Transverse colon (tissue), 3 donors: ENCODE data around the gene OR6A2.

Experiments
- EP300 ChIP-seq: sonication (generic); formaldehyde crosslinking; IDR thresholded peaks from one replicate; pipeline ENCODE4 v1.6.1; 2017; ENCODE audit warnings: antibody characterized with exemption, low read depth
- POLR2A ChIP-seq: fragments of 450-650 bp; IDR thresholded peaks from one replicate; pipeline ENCODE4 v1.6.1; 2016; ENCODE audit warnings: antibody characterized with exemption, mild to moderate bottlenecking, moderate library complexity
- TF ChIP-seq, protein P1 (sequence below), 5 experiments: fragments of 200-600 bp in 3 of 5; fragments of 450-650 bp in 2 of 5; sonication (generic) in 3 of 5; IDR thresholded peaks; 1 replicate in 2 of 5; 2 replicates in 3 of 5; pipeline ENCODE4 v1.5.1; 2016 to 2017; ENCODE audit warnings: antibody characterized with exemption in 5 of 5, inconsistent platforms in 3 of 5, mild to moderate bottlenecking in 2 of 5, moderate library complexity in 1 of 5

DNA sequence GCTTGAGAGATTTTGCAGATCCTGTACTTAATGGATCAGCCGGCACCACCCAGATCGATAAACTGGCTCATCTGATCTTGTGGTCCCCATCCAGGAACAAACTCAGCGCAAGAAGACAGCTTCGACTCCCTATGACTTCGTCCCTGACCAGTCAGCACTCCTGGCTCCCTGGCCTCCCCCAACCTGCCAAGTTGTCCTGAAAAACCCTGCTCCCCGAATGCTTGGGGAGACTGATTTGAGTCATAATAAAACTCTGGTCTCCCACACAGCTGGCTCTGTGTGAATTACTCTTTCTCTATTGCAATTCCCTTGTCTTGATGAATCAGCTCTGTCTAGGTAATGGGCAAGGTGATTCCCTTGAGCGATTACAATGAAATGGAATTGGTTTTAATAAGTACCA lies 57.2 kb downstream of the OR6A2 start:
- TF ChIP-seq POLR2A = no peak
- TF ChIP-seq, protein P1, sequence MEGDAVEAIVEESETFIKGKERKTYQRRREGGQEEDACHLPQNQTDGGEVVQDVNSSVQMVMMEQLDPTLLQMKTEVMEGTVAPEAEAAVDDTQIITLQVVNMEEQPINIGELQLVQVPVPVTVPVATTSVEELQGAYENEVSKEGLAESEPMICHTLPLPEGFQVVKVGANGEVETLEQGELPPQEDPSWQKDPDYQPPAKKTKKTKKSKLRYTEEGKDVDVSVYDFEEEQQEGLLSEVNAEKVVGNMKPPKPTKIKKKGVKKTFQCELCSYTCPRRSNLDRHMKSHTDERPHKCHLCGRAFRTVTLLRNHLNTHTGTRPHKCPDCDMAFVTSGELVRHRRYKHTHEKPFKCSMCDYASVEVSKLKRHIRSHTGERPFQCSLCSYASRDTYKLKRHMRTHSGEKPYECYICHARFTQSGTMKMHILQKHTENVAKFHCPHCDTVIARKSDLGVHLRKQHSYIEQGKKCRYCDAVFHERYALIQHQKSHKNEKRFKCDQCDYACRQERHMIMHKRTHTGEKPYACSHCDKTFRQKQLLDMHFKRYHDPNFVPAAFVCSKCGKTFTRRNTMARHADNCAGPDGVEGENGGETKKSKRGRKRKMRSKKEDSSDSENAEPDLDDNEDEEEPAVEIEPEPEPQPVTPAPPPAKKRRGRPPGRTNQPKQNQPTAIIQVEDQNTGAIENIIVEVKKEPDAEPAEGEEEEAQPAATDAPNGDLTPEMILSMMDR (IDR thresholded peaks at IDR 0.05) = no peak
- no peak for TF ChIP-seq EP300
